H9 (cell line): ENCODE measurements around the gene MLPH. TPM values are rescaled to one million over a fixed set of nuclear protein-coding genes. Genes with fewer than 3 reads are reported as not detected.

Experiments used
- DNase-seq: peaks from one replicate; pipeline ENCODE4 v3.0.0-alpha.2; 2017
- H2AFZ ChIP-seq: one replicate; pipeline ENCODE4 v1.6.1; 2013; ENCODE audit warnings: mild to moderate bottlenecking, low read length, control low read depth, moderate library complexity
- H2AK5ac ChIP-seq: 2 replicates; pipeline ENCODE4 v1.6.1; 2013; ENCODE audit warnings: low read length, control low read depth, mixed read lengths; ENCODE audit not compliant: insufficient read length
- H2BK120ac ChIP-seq: one replicate; pipeline ENCODE4 v1.6.1; 2013; ENCODE audit warnings: low read depth, mild to moderate bottlenecking, low read length, control low read depth, inconsistent platforms; ENCODE audit not compliant: poor library complexity, severe bottlenecking
- H2BK12ac ChIP-seq: 2 replicates; pipeline ENCODE4 v1.6.1; 2013; ENCODE audit warnings: low read length, control low read depth, mixed read lengths, low read depth; ENCODE audit not compliant: insufficient read length
- H2BK15ac ChIP-seq: 2 replicates; pipeline ENCODE4 v1.6.1; 2013; ENCODE audit warnings: low read depth, low read length, control low read depth
- H2BK20ac ChIP-seq: one replicate; pipeline ENCODE4 v1.6.1; 2013; ENCODE audit warnings: low read depth, mild to moderate bottlenecking, low read length, control low read depth, inconsistent platforms; ENCODE audit not compliant: poor library complexity, severe bottlenecking
- H2BK5ac ChIP-seq: 2 replicates; pipeline ENCODE4 v1.6.1; 2013; ENCODE audit warnings: low read length, control low read depth, mixed read lengths; ENCODE audit not compliant: insufficient read length
- H3K14ac ChIP-seq: 2 replicates; pipeline ENCODE4 v1.6.1; 2013; ENCODE audit warnings: low read length, control low read depth; ENCODE audit not compliant: insufficient read depth
- H3K18ac ChIP-seq: 2 replicates; pipeline ENCODE4 v1.6.1; 2013; ENCODE audit warnings: low read depth, mild to moderate bottlenecking, mixed read lengths, low read length, control low read depth; ENCODE audit not compliant: insufficient read length
- H3K23ac ChIP-seq: 2 replicates; pipeline ENCODE4 v1.6.1; 2013; ENCODE audit warnings: low read length, control low read depth, mixed read lengths, low read depth; ENCODE audit not compliant: insufficient read length
- H3K23me2 ChIP-seq: 2 replicates; pipeline ENCODE4 v1.6.1; 2013; ENCODE audit warnings: low read depth, mild to moderate bottlenecking, mixed read lengths, low read length, control low read depth; ENCODE audit not compliant: insufficient read length, poor library complexity, severe bottlenecking
- H3K27ac ChIP-seq: 2 replicates; pipeline ENCODE4 v1.5.1; 2013; ENCODE audit warnings: low read length, control low read depth, mixed read lengths, low read depth; ENCODE audit not compliant: insufficient read length
- H3K27me3 ChIP-seq: 2 replicates; pipeline ENCODE4 v1.6.1; 2013; ENCODE audit warnings: low read length, control low read depth, inconsistent platforms; ENCODE audit not compliant: insufficient read depth
- H3K4ac ChIP-seq: 2 replicates; pipeline ENCODE4 v1.6.1; 2013; ENCODE audit warnings: low read depth, mild to moderate bottlenecking, control low read depth, inconsistent platforms, low read length, moderate library complexity
- H3K4me1 ChIP-seq: 2 replicates; pipeline ENCODE4 v1.6.1; 2013; ENCODE audit warnings: low read length, control low read depth, inconsistent platforms; ENCODE audit not compliant: insufficient read depth
- H3K4me2 ChIP-seq: 2 replicates; pipeline ENCODE4 v1.6.1; 2013; ENCODE audit warnings: low read length, control low read depth, mixed read lengths; ENCODE audit not compliant: insufficient read length, insufficient read depth
- H3K56ac ChIP-seq: 2 replicates; pipeline ENCODE4 v1.6.1; 2013; ENCODE audit warnings: low read depth, mild to moderate bottlenecking, mixed read lengths, low read length, control low read depth; ENCODE audit not compliant: insufficient read length
- H3K79me1 ChIP-seq: 2 replicates; pipeline ENCODE4 v1.6.1; 2013; ENCODE audit warnings: low read depth, mild to moderate bottlenecking, moderate library complexity, low read length, control low read depth, inconsistent platforms; ENCODE audit not compliant: insufficient read depth, poor library complexity, severe bottlenecking
- H3K79me2 ChIP-seq: 2 replicates; pipeline ENCODE4 v1.6.1; 2013; ENCODE audit warnings: low read length, control low read depth, inconsistent platforms; ENCODE audit not compliant: insufficient read depth
- H3K9ac ChIP-seq: 2 replicates; pipeline ENCODE4 v1.6.1; 2013; ENCODE audit warnings: low read length, control low read depth, mixed read lengths; ENCODE audit not compliant: insufficient read length; ENCODE audit errors: extremely low read depth
- H3K9me3 ChIP-seq: one replicate; pipeline ENCODE4 v1.6.1; 2013; ENCODE audit warnings: low read depth, low read length, inconsistent platforms; ENCODE audit not compliant: control insufficient read depth
- H3T11ph ChIP-seq: one replicate; pipeline ENCODE4 v1.6.1; 2013; ENCODE audit warnings: mild to moderate bottlenecking, low read length, control low read depth, inconsistent platforms
- H4K20me1 ChIP-seq: one replicate; pipeline ENCODE4 v1.6.1; 2013; ENCODE audit not compliant: control insufficient read depth, insufficient read length, insufficient read depth
- H4K5ac ChIP-seq: 2 replicates; pipeline ENCODE4 v1.6.1; 2013; ENCODE audit warnings: low read depth, mild to moderate bottlenecking, mixed read lengths, low read length, control low read depth; ENCODE audit not compliant: insufficient read length
- H4K8ac ChIP-seq: replicated peaks from 2 replicates; pipeline ENCODE4 v1.6.1; 2013; ENCODE audit warnings: low read length, control low read depth, mixed read lengths, low read depth; ENCODE audit not compliant: insufficient read length
- H4K91ac ChIP-seq: 2 replicates; pipeline ENCODE4 v1.6.1; 2013; ENCODE audit warnings: low read depth, mild to moderate bottlenecking, moderate library complexity, mixed read lengths, low read length, control low read depth; ENCODE audit not compliant: insufficient read length
- H3K27ac Mint-ChIP-seq, 3 experiments: 2 replicates in 2 of 3; 3 replicates in 1 of 3; pipeline ENCODE4 v1.8.0; 2020 to 2021; ENCODE audit warnings: mixed read lengths in 3 of 3, mild to moderate bottlenecking in 1 of 3, moderate library complexity in 1 of 3
- H3K27me3 Mint-ChIP-seq: 2 replicates; pipeline ENCODE4 v1.8.0; 2021; ENCODE audit warnings: low read depth, mild to moderate bottlenecking, moderate library complexity, mixed read lengths
- H3K36me3 Mint-ChIP-seq, 3 experiments: 2 replicates in 2 of 3; 3 replicates in 1 of 3; pipeline ENCODE4 v1.8.0; 2020 to 2021; ENCODE audit warnings: low read depth in 3 of 3, mixed read lengths in 3 of 3; ENCODE audit not compliant: insufficient read depth in 1 of 3
- H3K4me1 Mint-ChIP-seq, 2 experiments: 2 replicates each; pipeline ENCODE4 v1.8.0; 2020; ENCODE audit warnings: mixed read lengths in 2 of 2
- H3K4me3 Mint-ChIP-seq, 2 experiments: 2 replicates in 1 of 2; 3 replicates in 1 of 2; pipeline ENCODE4 v1.8.0; 2020 to 2021; ENCODE audit warnings: mild to moderate bottlenecking in 2 of 2, mixed read lengths in 2 of 2, moderate library complexity in 1 of 2
- H3K9me3 Mint-ChIP-seq, 2 experiments: 2 replicates in 1 of 2; 3 replicates in 1 of 2; pipeline ENCODE4 v1.8.0; 2020; ENCODE audit warnings: mild to moderate bottlenecking in 2 of 2, mixed read lengths in 2 of 2, moderate library complexity in 1 of 2
- CTCF ChIP-seq: fragments of 200-600 bp; sonication (generic); conservative IDR thresholded peaks from 3 replicates; pipeline ENCODE4 v1.8.0; 2021; ENCODE audit warnings: antibody characterized with exemption, mild to moderate bottlenecking
- WGBS: extraction: QIAGEN DNeasy Blood & Tissue Kit; methylation state at CpG from one replicate; pipeline ENCODE4 v1.1.7; 2013; ENCODE audit warnings: missing lambda C conversion rate, low lambda C conversion rate, mixed read lengths; ENCODE audit not compliant: insufficient read length; ENCODE audit errors: extremely low coverage; 5-methylcytosine and 5-hydroxymethylcytosine counted together
- total RNA-seq: library from RNA; stranded (reverse); gene quantifications from 2 replicates; pipeline ENCODE4 v1.2.1, GENCODE V29; 2021

MLPH gene
- total RNA-seq, 1 experiment from 2014 or later: 3.4 TPM

GRCh38 chr2:237574467-237574866, 87.4 kb downstream of the MLPH start:
- Histone ChIP-seq H3K4me1 (0 out of 2 replicates have a peak, but pooled peaks cover 3% of the 10 kb centered on the region), H3K79me2 (no peaks in the 10 kb centered on the region), H2AFZ (no peak overlapping the region), H3K4me2 (no peak overlapping the region), H3K23me2 (no peaks in the 10 kb centered on the region), H4K91ac (no peak overlapping the region), H2AK5ac (no peak overlapping the region), H4K8ac (no peak overlapping the region), H2BK15ac (no peak overlapping the region), H3K23ac (no peak overlapping the region), H3K79me1 (no peaks in the 10 kb centered on the region), H2BK20ac (no peak overlapping the region), H4K20me1 (no peaks in the 10 kb centered on the region), H4K5ac (no peak overlapping the region), H2BK5ac (no peak overlapping the region), H3K27me3 (no peaks in the 10 kb centered on the region), H3K4ac (no peak overlapping the region), H3K9me3 (no peaks in the 10 kb centered on the region), H2BK12ac (no peak overlapping the region), H3K14ac (no peak overlapping the region), H3K27ac (no peak overlapping the region), H3T11ph (no peak overlapping the region), H3K56ac (no peak overlapping the region), H3K9ac (no peak overlapping the region), H3K18ac (no peak overlapping the region), H2BK120ac (no peak overlapping the region)
- Mint-ChIP-seq H3K4me1 (peaks cover 13 to 14% of the 10 kb centered on the region in 2 experiments), H3K27ac (no peak overlapping the region; a peak in 2 of 7 replicates), H3K4me3 (no peak overlapping the region), H3K36me3 (peaks cover 0 to 28% (median 5%) of the 10 kb centered on the region in 3 experiments; a peak in 4 of 7 replicates), H3K27me3 (no peaks in the 10 kb centered on the region), H3K9me3 (no peaks in the 10 kb centered on the region)
- DNase-seq: no peak
- no peak for TF ChIP-seq CTCF
- WGBS: no CpG with 5 or more reads among the region's 9 CpGs
